WTC11 (cell line): ENCODE measurements around the gene CENPX. TPM values are rescaled to one million over a fixed set of nuclear protein-coding genes. Genes with fewer than 3 reads are reported as not detected.

Source experiments
- ATAC-seq: fragments of 200-7000 bp; cut with Tn5 transposase; 2 replicates; pipeline ENCODE4 v1.10.0; 2021; ENCODE audit warnings: mild to moderate bottlenecking, moderate library complexity
- CTCF ChIA-PET: fragments of 300-600 bp; sonication (Branson Sonifier 250); formaldehyde crosslinking; loops from one replicate; lab custom pipeline; 2021; ENCODE audit warnings: antibody characterized with exemption; lab: Charles Lee
- POLR2A ChIA-PET: fragments of 350-600 bp; sonication (Branson Sonifier 250); formaldehyde crosslinking; loops from one replicate; lab custom pipeline; 2021; ENCODE audit warnings: antibody characterized with exemption; lab: Charles Lee
- DNase-seq: peaks from one replicate; pipeline ENCODE4 v3.0.0; 2021; ENCODE audit warnings: low spot score
- H3K27ac Mint-ChIP-seq: 2 replicates; pipeline ENCODE4 v1.8.0; 2021; ENCODE audit warnings: mixed read lengths
- H3K27me3 Mint-ChIP-seq: 2 replicates; pipeline ENCODE4 v1.8.0; 2021; ENCODE audit warnings: low read depth, mild to moderate bottlenecking, moderate library complexity, mixed read lengths
- H3K36me3 Mint-ChIP-seq: 2 replicates; pipeline ENCODE4 v1.8.0; 2021; ENCODE audit warnings: mixed read lengths
- H3K4me1 Mint-ChIP-seq: 2 replicates; pipeline ENCODE4 v1.8.0; 2022; ENCODE audit warnings: mixed read lengths
- H3K4me3 Mint-ChIP-seq: 2 replicates; pipeline ENCODE4 v1.8.0; 2021; ENCODE audit warnings: mild to moderate bottlenecking, moderate library complexity, mixed read lengths
- H3K9me3 Mint-ChIP-seq: 2 replicates; pipeline ENCODE4 v1.8.0; 2021; ENCODE audit warnings: mixed read lengths
- CREM ChIP-seq: sonication (generic); formaldehyde crosslinking; IDR thresholded peaks from 2 replicates; pipeline ENCODE4 v1.8.1; 2022; ENCODE audit warnings: mild to moderate bottlenecking, missing genetic modification reagents, moderate library complexity
- GABPB1 ChIP-seq: sonication (generic); formaldehyde crosslinking; IDR thresholded peaks from 2 replicates; pipeline ENCODE4 v1.8.1; 2023; ENCODE audit warnings: mild to moderate bottlenecking, missing genetic modification reagents
- SMAD3 ChIP-seq: sonication (generic); formaldehyde crosslinking; IDR thresholded peaks from 2 replicates; pipeline ENCODE4 v1.8.0; 2022; ENCODE audit warnings: missing genetic modification reagents, mild to moderate bottlenecking, borderline replicate concordance
- total RNA-seq: library from RNA; stranded (reverse); gene quantifications from 3 replicates; pipeline ENCODE4 v1.2.3, GENCODE V29; 2021
- TF ChIP-seq, protein P1 (sequence below): sonication (generic); formaldehyde crosslinking; IDR thresholded peaks from 2 replicates; pipeline ENCODE4 v1.8.0; 2022; ENCODE audit warnings: missing genetic modification reagents
- TF ChIP-seq, protein P2 (sequence below): sonication (generic); formaldehyde crosslinking; IDR thresholded peaks from 2 replicates; pipeline ENCODE4 v1.8.0; 2022; ENCODE audit warnings: mild to moderate bottlenecking, missing genetic modification reagents
- TF ChIP-seq, protein P3 (sequence below): sonication (generic); formaldehyde crosslinking; IDR thresholded peaks from 2 replicates; pipeline ENCODE4 v1.8.0; 2022; ENCODE audit warnings: mild to moderate bottlenecking, missing genetic modification reagents
- TF ChIP-seq, protein P4 (sequence below): fragments of 200-600 bp; IDR thresholded peaks from 2 replicates; pipeline ENCODE4 v1.8.0; 2022; ENCODE audit warnings: antibody characterized with exemption

The CENPX gene
- total RNA-seq, 1 experiment from 2014 or later, result 121 TPM

DNA sequence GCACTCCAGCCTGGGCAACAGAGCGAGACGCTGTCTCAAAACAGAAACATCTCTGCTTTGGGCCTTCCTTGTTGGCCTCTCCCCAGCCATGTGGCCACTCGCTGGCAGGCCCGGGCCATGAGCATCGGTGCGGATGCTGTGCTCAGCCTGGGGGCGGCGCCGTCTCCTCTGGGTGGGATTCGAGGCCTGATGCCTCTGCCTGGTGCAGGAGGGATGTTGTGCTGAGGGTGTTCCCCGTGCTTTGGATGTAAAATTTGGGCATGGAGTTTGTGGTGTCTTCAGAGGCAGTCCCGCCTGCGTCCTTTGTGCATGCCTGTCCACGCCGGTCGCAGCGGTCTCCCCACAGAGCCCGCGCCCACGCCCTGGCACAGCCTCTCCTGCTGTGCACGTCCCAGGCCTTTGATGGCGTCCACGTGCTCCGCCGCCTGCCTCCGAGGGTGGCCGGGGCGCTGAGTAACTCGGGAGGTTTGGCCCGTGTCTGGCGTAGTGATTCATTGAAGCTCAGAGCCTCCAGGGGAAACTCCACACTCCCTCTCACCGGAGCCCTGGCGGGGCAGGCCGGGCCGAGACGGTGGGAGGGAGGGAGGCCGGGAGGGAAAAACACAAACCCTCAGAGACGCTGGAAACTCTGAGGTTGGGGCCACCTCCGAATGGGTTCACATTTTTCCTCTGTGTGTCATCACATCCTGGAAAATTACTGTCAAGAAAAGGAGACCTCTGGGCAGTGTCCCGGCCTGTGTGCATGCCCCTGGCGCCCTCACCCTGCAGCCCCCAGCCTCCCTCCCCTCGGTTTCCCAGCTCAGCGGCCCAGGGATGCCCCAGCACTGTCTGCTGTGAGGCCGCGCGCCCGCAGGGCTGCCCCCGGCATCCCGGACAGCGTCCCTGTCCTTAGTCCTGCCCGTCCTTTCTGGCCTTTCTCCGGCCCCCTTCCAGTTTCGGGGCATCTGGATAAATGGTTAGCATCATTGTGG lies 19.0 kb downstream of the CENPX start:
- no peak for DNase-seq
- H3K4me1 Mint-ChIP-seq, result no peaks in the 10 kb centered on the region
- peak; percentile 79 for TF ChIP-seq GABPB1 (CRISPR knock-in tag)
- TF ChIP-seq, protein P1, sequence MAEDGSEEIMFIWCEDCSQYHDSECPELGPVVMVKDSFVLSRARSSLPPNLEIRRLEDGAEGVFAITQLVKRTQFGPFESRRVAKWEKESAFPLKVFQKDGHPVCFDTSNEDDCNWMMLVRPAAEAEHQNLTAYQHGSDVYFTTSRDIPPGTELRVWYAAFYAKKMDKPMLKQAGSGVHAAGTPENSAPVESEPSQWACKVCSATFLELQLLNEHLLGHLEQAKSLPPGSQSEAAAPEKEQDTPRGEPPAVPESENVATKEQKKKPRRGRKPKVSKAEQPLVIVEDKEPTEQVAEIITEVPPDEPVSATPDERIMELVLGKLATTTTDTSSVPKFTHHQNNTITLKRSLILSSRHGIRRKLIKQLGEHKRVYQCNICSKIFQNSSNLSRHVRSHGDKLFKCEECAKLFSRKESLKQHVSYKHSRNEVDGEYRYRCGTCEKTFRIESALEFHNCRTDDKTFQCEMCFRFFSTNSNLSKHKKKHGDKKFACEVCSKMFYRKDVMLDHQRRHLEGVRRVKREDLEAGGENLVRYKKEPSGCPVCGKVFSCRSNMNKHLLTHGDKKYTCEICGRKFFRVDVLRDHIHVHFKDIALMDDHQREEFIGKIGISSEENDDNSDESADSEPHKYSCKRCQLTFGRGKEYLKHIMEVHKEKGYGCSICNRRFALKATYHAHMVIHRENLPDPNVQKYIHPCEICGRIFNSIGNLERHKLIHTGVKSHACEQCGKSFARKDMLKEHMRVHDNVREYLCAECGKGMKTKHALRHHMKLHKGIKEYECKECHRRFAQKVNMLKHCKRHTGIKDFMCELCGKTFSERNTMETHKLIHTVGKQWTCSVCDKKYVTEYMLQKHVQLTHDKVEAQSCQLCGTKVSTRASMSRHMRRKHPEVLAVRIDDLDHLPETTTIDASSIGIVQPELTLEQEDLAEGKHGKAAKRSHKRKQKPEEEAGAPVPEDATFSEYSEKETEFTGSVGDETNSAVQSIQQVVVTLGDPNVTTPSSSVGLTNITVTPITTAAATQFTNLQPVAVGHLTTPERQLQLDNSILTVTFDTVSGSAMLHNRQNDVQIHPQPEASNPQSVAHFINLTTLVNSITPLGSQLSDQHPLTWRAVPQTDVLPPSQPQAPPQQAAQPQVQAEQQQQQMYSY (CRISPR knock-in tag), result no peak
- TF ChIP-seq, all 79 proteins: peak for 1
- H3K27ac Mint-ChIP-seq, result no peak overlapping the region
- no peaks in the 10 kb centered on the region for H3K9me3 Mint-ChIP-seq
- CTCF ChIA-PET, result interaction anchor here (1.0 to 2.6 kb wide), 5 partner anchors 8 to 34 kb away, joined by 3 to 12 read pairs (median 4); partner anchors contain the start of gene DCXR
- no peaks in the 10 kb centered on the region for H3K36me3 Mint-ChIP-seq
- no peak overlapping the region for H3K4me3 Mint-ChIP-seq
- POLR2A ChIA-PET, result no interaction called here
- ATAC-seq, result peak; percentile 21; the same call in 1 of the 2 replicates
- H3K27me3 Mint-ChIP-seq, result no peaks in the 10 kb centered on the region

DNA sequence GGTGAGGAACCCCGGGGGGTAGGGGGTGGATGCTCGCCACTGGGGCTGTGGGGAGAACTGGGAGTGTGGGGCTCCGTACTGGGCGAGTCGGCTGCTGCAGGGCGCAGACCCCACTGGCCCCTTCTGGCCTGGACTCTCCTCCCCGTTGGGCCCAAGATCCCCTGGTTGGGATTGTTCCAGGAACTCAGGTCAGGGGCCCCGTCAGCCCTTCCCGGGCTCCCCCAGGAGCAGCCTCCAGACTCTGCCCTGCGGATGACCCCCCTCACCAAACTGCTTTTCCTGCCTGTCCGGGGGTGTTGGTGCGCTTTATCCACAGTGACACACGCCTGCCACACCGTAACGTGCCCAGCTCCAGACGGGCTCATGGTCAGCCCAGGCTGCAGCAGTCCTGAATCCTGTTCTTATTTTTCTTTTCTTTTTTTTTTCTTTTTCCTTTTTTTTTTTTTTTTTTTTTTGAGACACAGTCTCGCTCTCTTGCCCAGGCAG lies 21.1 kb downstream of the CENPX start:
- no peaks in the 10 kb centered on the region for H3K4me1 Mint-ChIP-seq
- TF ChIP-seq, protein P2, sequence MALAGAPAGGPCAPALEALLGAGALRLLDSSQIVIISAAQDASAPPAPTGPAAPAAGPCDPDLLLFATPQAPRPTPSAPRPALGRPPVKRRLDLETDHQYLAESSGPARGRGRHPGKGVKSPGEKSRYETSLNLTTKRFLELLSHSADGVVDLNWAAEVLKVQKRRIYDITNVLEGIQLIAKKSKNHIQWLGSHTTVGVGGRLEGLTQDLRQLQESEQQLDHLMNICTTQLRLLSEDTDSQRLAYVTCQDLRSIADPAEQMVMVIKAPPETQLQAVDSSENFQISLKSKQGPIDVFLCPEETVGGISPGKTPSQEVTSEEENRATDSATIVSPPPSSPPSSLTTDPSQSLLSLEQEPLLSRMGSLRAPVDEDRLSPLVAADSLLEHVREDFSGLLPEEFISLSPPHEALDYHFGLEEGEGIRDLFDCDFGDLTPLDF (CRISPR knock-in tag), result no peak
- no peak for TF ChIP-seq CREM (CRISPR knock-in tag)
- no peak for TF ChIP-seq SMAD3 (CRISPR knock-in tag)
- TF ChIP-seq, all 79 proteins: peak for 0
- Mint-ChIP-seq H3K36me3 (no peaks in the 10 kb centered on the region), H3K27me3 (no peaks in the 10 kb centered on the region), H3K9me3 (no peaks in the 10 kb centered on the region), H3K4me3 (no peak overlapping the region), H3K27ac (no peak overlapping the region)
- CTCF ChIA-PET, result interaction anchor here (0.7 to 1.2 kb wide), 3 partner anchors 11 to 1029 kb away, joined by 3 to 4 read pairs (median 3); no protein-coding TSS in a partner anchor
- no peak for ATAC-seq
- DNase-seq, result no peak
- POLR2A ChIA-PET, result no interaction called here

DNA sequence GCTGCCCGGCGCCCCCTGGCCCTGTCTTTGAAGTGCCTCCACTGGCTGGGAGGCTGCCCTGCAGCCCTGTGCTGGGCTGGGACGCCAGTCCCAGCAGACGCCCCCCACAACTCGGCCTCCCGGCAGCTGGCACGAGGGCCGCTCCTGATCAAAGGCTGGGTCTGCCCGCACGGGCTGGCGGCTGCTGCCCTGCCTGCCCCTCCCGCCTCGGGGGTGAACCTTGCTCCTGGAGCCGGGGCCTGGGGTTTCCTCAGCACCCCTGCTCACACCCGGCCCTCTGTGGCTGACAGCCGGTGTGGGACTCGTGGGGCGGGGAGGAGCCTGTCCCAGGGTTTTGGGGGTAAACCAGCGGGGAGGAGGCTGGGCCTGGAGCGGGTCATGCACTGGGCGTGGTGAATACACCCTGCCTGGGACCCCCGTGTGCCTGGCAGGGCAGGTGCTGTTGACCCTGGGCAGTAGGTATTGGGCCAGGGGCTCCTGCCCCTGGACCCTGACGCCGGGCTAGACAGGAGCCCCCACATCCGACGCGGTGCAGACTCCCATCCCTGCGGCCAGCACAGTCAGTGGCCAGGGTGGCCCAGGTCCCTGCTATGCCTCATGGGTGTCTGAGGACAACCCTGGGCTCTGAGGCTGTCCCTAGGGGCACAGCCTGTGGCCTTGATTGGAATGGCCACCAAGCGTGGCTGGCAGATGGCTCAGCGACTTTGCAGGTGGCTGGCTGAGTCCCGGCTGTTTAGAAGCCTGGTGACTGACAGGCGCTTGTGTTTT lies 21.7 kb downstream of the CENPX start:
- ChIA-PET POLR2A (no interaction called here), CTCF (interaction anchor here (0.7 kb wide), 1 partner anchor 12 kb away, joined by 3 read pairs; no protein-coding TSS in a partner anchor)
- TF ChIP-seq GABPB1 (CRISPR knock-in tag), result peak; percentile 89
- TF ChIP-seq, protein P3, sequence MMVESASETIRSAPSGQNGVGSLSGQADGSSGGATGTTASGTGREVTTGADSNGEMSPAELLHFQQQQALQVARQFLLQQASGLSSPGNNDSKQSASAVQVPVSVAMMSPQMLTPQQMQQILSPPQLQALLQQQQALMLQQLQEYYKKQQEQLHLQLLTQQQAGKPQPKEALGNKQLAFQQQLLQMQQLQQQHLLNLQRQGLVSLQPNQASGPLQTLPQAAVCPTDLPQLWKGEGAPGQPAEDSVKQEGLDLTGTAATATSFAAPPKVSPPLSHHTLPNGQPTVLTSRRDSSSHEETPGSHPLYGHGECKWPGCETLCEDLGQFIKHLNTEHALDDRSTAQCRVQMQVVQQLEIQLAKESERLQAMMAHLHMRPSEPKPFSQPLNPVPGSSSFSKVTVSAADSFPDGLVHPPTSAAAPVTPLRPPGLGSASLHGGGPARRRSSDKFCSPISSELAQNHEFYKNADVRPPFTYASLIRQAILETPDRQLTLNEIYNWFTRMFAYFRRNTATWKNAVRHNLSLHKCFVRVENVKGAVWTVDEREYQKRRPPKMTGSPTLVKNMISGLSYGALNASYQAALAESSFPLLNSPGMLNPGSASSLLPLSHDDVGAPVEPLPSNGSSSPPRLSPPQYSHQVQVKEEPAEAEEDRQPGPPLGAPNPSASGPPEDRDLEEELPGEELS (CRISPR knock-in tag), result no peak
- TF ChIP-seq, protein P4, sequence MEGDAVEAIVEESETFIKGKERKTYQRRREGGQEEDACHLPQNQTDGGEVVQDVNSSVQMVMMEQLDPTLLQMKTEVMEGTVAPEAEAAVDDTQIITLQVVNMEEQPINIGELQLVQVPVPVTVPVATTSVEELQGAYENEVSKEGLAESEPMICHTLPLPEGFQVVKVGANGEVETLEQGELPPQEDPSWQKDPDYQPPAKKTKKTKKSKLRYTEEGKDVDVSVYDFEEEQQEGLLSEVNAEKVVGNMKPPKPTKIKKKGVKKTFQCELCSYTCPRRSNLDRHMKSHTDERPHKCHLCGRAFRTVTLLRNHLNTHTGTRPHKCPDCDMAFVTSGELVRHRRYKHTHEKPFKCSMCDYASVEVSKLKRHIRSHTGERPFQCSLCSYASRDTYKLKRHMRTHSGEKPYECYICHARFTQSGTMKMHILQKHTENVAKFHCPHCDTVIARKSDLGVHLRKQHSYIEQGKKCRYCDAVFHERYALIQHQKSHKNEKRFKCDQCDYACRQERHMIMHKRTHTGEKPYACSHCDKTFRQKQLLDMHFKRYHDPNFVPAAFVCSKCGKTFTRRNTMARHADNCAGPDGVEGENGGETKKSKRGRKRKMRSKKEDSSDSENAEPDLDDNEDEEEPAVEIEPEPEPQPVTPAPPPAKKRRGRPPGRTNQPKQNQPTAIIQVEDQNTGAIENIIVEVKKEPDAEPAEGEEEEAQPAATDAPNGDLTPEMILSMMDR, result no peak
- Mint-ChIP-seq H3K4me1 (no peaks in the 10 kb centered on the region), H3K27ac (no peak overlapping the region), H3K9me3 (no peaks in the 10 kb centered on the region), H3K36me3 (no peaks in the 10 kb centered on the region), H3K27me3 (no peaks in the 10 kb centered on the region), H3K4me3 (no peak overlapping the region)
- DNase-seq (no peak), ATAC-seq (no peak)
